ENCODE results near the gene ARID5B.

ARID5B gene

GRCh38 chr10:61987951-61988379 is 86.5 kb downstream of the ARID5B start:
- DNase-seq (ENCODE audit: low read depth in 2 of 2, low spot score in 1 of 2) = no peak

- DNase-seq (ENCODE audit: low read depth in 2 of 2, low spot score in 1 of 2) = no peak
Measured at GRCh38 chr10:61989995-61990760, 88.7 kb downstream of the ARID5B start.

DNA sequence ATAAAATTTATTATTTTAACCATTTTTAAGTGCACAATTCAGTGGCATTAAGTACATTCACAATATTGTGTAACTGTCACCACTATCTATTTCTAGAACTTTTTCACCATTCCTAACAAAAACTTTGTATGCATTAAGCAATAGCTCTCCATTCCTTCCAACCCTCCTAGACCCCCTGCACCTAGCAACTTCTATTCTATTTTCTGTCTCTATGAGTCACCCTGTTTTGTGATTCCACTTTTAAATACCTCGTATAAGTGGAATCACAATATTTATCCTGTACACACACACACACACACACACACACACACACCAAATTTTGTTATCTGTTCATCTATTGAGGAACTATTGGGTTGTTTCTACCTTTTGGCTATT is 89.2 kb downstream of the ARID5B start:
- no peak for DNase-seq (ENCODE audit: low read depth in 2 of 2, low spot score in 1 of 2)

- DNase-seq (ENCODE audit: low read depth in 2 of 2, low spot score in 1 of 2) = no peak
Measured at GRCh38 chr10:61991166-61991565, 89.7 kb downstream of the ARID5B start.

- DNase-seq (ENCODE audit: low read depth in 2 of 2, low spot score in 1 of 2) = no peak
Measured at GRCh38 chr10:61992059-61992460, 90.6 kb downstream of the ARID5B start.

GRCh38 chr10:61992671-61993668 is 91.5 kb downstream of the ARID5B start:
- DNase-seq (ENCODE audit: low read depth in 2 of 2, low spot score in 1 of 2) = peak; percentile 10 to 18

GRCh38 chr10:61993711-61994401 is 92.4 kb downstream of the ARID5B start:
- no peak for DNase-seq (ENCODE audit: low read depth in 2 of 2, low spot score in 1 of 2)

GRCh38 chr10:61994405-61995219 is 93.1 kb downstream of the ARID5B start:
- no peak for DNase-seq (ENCODE audit: low read depth in 2 of 2, low spot score in 1 of 2)

- DNase-seq (ENCODE audit: low read depth in 2 of 2, low spot score in 1 of 2) = no peak
Measured at GRCh38 chr10:61995220-61995503, 93.7 kb downstream of the ARID5B start.

DNA sequence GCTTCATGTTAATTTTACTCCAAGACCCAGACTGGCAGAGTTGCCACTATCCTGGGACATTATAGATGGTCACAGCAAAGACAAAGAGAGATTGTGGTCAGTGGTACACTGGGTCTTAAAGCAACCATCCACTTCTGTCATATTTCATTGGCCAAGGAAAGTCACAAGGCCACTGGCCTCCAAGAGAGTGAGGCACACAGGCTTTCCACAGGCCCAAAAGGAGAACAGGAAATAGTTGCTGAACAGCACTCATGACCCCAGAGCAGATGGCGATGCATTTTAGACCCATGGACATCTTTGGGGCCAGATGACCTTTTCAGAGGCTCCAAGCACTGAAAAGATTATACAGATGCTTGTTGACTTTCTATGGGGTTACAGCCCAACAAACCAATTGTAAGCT is 97.4 kb downstream of the ARID5B start:
- DNase-seq (ENCODE audit: low read depth in 2 of 2, low spot score in 1 of 2) = no peak

DNA sequence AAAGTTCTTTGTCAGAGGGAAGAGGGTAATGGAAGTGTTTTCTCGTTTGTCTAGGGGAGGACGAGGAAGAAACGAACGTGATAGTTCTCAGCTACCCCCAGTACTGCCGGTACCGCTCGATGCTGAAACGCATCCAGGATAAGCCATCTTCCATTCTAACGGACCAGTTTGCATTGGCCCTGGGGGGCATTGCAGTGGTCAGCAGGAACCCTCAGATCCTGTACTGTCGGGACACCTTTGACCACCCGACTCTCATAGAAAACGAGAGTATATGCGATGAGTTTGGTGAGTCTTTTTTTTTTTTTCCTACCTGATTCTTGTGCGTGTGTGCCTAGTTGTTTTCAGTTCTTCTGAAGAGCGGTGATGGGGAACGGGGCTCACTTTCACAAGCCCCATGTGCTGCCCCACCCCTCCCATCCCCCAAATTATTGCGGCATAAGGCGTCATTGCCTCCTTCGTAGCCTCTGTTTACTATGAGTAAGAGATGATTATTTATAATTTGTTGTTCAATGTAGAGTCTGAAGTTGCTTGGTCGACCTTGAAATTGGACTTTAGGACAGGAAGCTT is 98.6 kb downstream of the ARID5B start:
- no peak for DNase-seq (ENCODE audit: low read depth in 2 of 2, low spot score in 1 of 2)

DNA sequence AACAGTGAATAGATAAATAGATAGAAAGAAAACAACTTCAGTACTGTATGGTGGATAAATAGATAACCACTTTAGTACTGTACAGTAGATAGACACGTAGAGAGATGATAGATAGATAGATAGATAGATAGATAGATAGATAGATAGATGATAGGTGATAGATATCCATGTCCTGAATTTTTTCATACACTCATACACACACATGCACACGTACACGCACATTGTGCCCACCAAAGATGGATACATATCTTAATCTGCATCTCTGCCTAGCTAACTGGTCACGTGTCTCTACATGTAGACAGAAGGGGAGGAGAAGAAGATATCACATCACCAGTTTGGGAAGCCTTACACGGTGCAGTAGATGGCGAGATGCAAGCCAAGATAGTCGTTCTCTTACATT is 99.2 kb downstream of the ARID5B start:
- DNase-seq (ENCODE audit: low read depth in 2 of 2, low spot score in 1 of 2) = no peak

- DNase-seq (ENCODE audit: low read depth in 2 of 2, low spot score in 1 of 2) = no peak
Measured at GRCh38 chr10:62001898-62002297, 100.4 kb downstream of the ARID5B start.

DNA sequence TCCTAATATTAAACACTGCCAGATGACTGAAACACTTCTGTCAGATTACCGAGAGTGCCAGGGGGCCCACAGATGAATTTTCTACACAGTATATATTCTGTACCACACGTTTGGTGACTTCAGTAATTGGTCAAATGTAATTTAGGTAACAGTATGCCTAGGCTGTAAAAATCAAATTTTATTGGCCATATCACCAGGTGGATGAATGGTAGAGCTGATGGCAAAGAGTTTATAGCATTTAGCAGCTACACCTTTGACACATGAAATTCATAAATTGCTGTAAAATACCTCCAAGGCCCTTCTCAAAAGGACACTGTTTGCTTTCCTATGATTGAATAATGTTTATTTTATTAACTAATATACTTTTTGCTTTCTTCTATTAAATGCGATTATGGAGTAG is 101.3 kb downstream of the ARID5B start:
- no peak for DNase-seq (ENCODE audit: low read depth in 2 of 2, low spot score in 1 of 2)

- DNase-seq (ENCODE audit: low read depth in 2 of 2, low spot score in 1 of 2) = no peak
Measured at GRCh38 chr10:62004042-62004441, 102.5 kb downstream of the ARID5B start.

- DNase-seq (ENCODE audit: low read depth in 2 of 2, low spot score in 1 of 2) = no peak
Measured at GRCh38 chr10:62005281-62005680, 103.8 kb downstream of the ARID5B start.

GRCh38 chr10:62005687-62006086 is 104.2 kb downstream of the ARID5B start:
- DNase-seq (ENCODE audit: low read depth in 2 of 2, low spot score in 1 of 2) = no peak

GRCh38 chr10:62007145-62007544 is 105.6 kb downstream of the ARID5B start:
- no peak for DNase-seq (ENCODE audit: low read depth in 2 of 2, low spot score in 1 of 2)

- no peak for DNase-seq (ENCODE audit: low read depth in 2 of 2, low spot score in 1 of 2)
Measured at GRCh38 chr10:62008196-62008595, 106.7 kb downstream of the ARID5B start.

GRCh38 chr10:62008946-62009345 is 107.4 kb downstream of the ARID5B start:
- DNase-seq (ENCODE audit: low read depth in 2 of 2, low spot score in 1 of 2) = no peak

- DNase-seq (ENCODE audit: low read depth in 2 of 2, low spot score in 1 of 2) = no peak
Measured at GRCh38 chr10:62010366-62010765, 108.9 kb downstream of the ARID5B start.

Data from stimulated activated CD8-positive, alpha-beta memory T cell treated with anti-CD3 and anti-CD28 coated beads, Interleukin-4, amount 100 ng/mL, for 4 hours (primary cell).